Right hindlimb (tissue), 1 donor: Measurements from ENCODE around the gene CHCHD4.

Experiments used
- DNase-seq: peaks from one replicate; pipeline ENCODE4 v3.0.0-alpha.2; 2018

Gene CHCHD4

GRCh38 chr3:14148041-14148985 is 23.6 kb upstream of the CHCHD4 start:
- DNase-seq: no peak

- DNase-seq: no peak
Measured at GRCh38 chr3:14147617-14148016, 22.9 kb upstream of the CHCHD4 start.

- no peak for DNase-seq
Measured at GRCh38 chr3:14147066-14147435, 22.4 kb upstream of the CHCHD4 start.

- DNase-seq: no peak
Measured at GRCh38 chr3:14146381-14147065, 21.9 kb upstream of the CHCHD4 start.

- no peak for DNase-seq
Measured at GRCh38 chr3:14145670-14146380, 21.2 kb upstream of the CHCHD4 start.

GRCh38 chr3:14145236-14145635 is 20.6 kb upstream of the CHCHD4 start:
- DNase-seq: no peak

GRCh38 chr3:14144423-14145075 is 19.9 kb upstream of the CHCHD4 start:
- DNase-seq: peak; percentile 84

GRCh38 chr3:14143271-14144225 is 18.9 kb upstream of the CHCHD4 start:
- peak; percentile 44 for DNase-seq

GRCh38 chr3:14142567-14143270 is 18.0 kb upstream of the CHCHD4 start:
- DNase-seq: no peak

GRCh38 chr3:14141602-14142341 is 17.1 kb upstream of the CHCHD4 start:
- DNase-seq: no peak

GRCh38 chr3:14141144-14141543 is 16.5 kb upstream of the CHCHD4 start:
- DNase-seq: no peak

GRCh38 chr3:14140668-14141067 is 16.0 kb upstream of the CHCHD4 start:
- no peak for DNase-seq

GRCh38 chr3:14139771-14140170 is 15.1 kb upstream of the CHCHD4 start:
- no peak for DNase-seq

- no peak for DNase-seq
Measured at GRCh38 chr3:14138878-14139655, 14.4 kb upstream of the CHCHD4 start.

GRCh38 chr3:14138109-14138877 is 13.6 kb upstream of the CHCHD4 start:
- no peak for DNase-seq

- no peak for DNase-seq
Measured at GRCh38 chr3:14137445-14137844, 12.8 kb upstream of the CHCHD4 start.

GRCh38 chr3:14137004-14137403 is 12.3 kb upstream of the CHCHD4 start:
- no peak for DNase-seq

GRCh38 chr3:14135581-14135980 is 10.9 kb upstream of the CHCHD4 start:
- no peak for DNase-seq

GRCh38 chr3:14134291-14134690 is 9.6 kb upstream of the CHCHD4 start:
- no peak for DNase-seq
